ENCODE data around the gene RGN.
A peak's percentile ranks its signal among the peaks of the same experiment; 100 is the strongest.
"Not testable (repeated sequence)": the region's sequence is repeated elsewhere in the genome, so short reads cannot be mapped to it uniquely, and the experiment has no call there.

Gene RGN

DNA sequence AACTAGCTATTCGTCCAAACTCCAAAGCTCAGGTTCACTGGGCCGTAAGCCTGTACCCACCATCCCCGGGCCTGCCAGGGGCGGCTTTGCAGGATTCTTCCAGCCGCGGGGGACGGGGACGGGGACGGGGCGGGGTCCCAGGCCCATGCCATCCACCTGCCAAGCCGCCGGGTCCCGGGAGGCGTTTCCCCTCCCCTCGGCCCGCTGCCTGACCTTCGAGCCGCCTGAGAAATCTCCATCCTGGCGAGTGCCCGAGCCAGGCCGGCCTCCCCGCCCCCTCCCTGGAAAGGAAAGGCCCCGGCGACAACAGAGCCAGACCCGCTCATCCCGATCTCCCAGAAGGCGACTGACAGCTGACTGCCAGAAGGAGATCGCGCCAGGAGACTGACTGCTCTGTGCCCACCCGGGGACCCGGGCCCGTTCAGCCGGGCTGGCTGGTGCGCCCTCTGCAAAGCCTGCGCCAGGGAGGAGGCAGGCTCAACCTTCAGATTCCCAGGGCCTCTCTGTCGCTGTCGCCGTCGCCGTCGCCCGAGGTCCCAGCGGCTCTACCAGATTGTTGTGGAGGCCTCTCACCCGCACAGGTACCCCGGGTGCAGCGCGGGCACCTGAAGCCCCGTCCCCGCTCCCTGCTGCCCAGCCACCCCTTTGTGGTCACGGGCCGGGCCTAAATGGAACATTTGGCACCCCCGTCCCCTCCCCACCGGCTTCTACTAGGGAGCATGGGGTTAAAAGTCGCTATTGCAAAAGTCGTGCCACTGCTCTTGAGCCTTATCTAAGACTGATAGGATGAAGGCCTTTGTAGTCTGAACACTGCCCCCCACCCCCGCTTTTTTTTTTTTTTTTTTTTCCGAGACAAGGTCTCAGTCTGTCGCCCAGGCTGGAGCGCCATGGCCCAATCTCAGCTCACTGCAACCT lies at the start of gene RGN:
RGN (plus strand) TSS at position 315 of the 915 bp plus-strand sequence. CDS start 2,702 bp downstream, outside the sequence.
- peak; percentile 54 for DNase-seq (ENCODE audit: low read depth, low spot score)

DNA sequence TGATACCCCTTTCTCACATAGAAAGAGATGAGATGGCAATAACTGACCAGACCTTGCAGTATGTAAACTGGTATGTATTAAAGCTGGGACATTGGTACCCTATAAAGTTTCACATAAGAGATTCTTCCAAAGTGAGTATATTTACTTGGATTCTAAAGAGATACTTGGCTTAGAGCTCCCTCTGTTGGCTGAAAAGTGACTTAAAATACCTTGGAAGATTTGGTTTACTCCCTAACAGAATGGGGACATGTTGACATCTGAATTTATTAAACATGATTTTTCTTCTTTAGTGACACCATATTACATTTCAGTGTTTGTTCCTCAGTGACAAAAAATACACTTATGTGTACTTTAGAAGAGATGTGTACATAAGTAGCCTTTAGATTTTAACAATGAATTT lies 47.9 kb upstream of the RGN start:
- DNase-seq (ENCODE audit: low read depth, low spot score): no peak

DNA sequence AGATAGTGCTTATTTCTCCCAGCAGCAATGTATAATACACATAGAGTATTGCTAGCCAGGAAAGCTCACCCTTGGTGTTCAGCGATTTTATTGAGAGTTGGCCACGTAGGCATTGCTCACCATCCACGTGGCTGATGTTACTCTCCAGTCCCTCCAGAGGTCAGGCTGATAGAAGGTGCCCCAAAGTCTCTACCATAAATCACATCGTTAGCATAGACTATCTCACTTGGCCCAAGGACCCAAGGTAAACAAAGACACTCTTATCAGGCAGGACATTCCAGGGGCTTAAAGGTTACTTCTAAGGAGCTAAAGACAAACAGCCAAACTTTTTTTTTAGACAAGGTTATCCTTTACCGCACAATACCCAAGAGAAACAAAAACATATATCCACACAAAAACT lies 30.3 kb upstream of the RGN start:
- peak; percentile 44 for DNase-seq (ENCODE audit: low read depth, low spot score)

DNA sequence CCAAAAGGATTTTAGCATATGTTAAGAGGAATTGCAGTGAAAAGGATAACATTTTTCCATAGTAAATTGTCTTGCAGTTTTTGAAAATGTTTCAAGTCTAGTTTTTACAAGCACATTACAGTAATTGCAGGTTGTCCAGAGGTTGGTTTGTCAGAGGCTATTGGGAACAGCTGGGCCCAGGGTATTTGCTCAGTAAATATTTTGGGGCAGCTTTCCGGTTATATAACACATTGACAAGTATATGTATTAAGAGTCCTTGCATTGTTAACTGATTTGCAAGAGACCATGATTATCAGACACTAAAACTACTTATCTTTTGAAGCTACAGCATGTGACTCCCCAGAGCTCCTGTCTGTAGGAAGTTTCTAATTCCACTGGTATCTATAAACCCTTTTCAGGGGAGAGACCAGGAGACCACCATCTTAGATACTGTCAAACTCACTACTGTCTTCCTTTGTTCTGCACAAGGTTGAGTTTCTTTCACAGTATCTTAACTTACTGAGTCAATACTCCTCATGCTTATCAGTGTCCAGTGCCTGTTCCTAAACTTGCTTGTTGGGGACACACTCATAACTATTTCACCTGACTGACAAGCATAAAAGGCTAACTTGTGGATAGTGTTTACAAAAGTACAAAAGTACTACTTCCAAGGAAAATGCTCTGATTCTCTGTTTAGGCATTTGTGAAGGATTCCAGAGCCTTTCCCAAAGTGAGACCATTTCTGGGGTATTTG lies 18.9 kb upstream of the RGN start:
- no peak for DNase-seq (ENCODE audit: low read depth, low spot score)

DNA sequence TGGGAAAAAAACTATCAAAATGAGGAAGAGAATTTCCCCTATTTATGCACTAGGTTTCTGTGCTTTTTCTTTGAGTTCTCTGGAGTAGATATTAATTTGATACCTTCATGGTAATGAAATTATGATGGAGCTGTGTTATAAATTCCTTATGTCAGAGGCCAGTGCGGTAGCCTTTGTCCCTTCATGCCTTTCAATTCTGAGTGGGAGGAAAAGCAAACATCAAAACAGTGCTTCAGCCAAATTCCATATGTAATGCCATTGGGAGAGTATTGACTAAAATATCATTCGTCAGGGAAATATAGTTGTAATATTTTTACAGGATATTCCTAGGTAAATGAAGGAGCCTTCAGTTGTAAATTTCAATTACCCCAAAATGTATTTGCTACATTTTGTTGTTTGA lies 17.5 kb upstream of the RGN start:
- no peak for DNase-seq (ENCODE audit: low read depth, low spot score)

DNA sequence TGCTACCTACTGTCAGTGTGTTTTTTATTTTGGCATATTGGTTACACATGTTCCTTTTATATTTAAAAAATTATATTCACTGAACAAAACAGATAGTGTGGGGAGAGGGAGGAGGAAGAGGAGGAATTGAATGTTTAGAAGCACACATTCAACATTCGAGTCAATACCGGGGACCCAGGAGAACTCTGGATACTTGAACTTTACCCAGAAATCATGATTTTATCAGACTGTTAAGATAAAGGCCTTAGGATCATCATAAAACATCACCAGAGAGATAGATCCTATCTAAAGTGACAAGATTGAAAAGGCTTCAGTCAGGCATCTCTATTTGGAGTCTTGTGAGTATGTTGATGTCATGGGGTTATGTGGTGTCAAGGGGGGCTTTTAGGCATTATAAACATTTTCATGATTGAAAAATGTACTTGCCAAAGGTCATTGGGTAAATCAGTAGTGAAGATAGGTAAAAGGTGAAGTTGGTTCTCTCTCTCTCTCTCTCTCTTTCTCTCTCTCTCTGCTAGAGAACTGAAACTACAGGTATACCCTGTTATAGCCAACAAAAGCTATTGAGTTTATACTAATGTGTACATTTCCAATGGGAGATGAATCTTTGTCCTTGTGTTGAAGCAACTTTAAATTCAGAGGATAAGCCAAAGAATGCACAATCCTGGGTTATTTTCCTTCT lies 16.9 kb upstream of the RGN start:
- no peak for DNase-seq (ENCODE audit: low read depth, low spot score)

DNA sequence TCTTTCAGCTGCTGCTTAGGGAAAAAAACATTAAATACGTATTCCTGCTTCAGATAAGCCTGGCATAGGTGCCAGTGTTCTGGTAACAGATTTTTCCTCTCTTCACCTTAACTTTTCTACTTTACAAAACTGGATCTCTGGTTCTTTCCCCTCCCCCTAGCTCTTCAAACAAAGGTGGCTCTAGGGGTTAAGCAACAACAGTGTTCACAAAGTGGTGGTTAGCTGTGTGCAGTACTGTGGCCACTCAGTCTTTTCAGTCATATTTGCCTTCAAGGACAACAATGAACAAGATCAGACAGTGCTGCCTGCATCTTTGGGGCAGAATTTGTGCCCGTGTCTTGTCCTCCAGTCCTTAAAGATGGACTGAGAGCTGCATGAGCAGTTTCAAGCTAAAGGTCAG lies 15.1 kb upstream of the RGN start:
- no peak for DNase-seq (ENCODE audit: low read depth, low spot score)

DNA sequence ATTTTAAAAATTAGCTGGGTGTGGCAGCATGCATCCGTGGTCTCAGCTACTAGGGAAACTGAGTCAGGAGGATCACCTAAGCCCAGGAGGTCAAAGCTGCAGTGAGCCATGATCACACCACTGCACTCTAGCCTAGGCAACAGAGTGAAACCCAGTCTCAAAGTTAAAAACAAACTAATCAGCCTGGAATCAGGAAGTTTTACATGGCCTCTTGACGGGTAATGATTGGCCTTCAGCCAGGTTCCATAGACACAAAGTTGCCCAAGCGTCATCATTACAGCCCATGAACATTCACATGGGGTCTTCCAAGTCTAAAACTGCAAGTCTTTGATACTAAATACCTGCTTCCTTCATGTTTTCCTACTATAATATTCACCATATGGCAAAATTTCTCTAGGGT lies 10.0 kb upstream of the RGN start:
- DNase-seq (ENCODE audit: low read depth, low spot score): no peak

DNA sequence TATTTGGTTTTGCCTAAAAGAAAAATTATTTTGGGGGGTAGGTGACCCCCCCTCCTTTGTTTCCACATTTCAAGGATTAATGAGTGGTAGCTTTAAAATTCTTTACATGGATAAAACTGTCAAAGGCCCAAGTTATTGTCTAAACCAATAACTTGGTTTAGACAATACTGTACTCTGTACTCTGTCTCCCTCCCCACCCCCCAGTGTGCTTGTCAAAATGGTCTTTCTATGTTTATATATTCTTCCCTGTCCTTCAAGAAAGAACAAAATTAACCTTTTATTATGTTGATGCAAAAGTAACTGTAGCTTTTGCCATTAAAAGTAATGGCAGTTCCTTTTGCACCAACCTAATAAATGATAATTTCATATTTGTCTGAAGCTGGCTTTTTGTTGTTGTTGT lies 9.5 kb upstream of the RGN start:
- no peak for DNase-seq (ENCODE audit: low read depth, low spot score)

DNA sequence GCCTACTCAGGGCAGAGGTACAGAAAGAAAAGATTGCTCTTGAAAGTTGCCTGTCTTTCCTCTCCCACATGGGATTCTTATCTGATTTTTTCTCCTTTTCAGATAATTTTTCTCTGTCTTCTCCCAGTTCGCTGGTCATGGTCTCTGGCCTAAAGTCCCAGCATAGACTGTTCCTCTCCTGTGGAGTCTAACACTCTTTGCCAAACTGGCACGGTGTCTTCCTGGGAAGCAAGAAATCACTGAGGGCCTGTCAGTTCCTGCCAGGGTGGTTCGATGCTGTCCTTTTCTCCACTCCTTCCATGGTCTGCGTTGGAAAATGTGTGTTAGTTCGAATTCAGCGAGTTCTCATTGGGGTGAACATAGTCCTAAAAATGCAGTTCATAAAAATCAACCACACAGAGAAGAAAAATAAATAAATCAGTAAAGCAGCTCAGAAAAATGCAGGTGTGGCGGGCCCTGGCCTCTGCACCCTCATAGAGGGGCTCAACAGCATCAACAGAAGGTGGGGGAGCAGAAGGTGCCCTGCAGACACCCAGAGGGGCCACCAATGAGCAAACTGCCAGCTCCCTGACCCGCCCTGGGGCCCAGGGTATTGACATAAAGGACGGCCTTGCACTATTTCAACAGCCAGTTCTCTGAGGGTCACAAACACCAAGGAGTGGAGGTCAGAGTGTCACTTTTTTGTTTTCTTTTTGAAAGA lies 2.1 kb downstream of the RGN start:
- DNase-seq (ENCODE audit: low read depth, low spot score): no peak

DNA sequence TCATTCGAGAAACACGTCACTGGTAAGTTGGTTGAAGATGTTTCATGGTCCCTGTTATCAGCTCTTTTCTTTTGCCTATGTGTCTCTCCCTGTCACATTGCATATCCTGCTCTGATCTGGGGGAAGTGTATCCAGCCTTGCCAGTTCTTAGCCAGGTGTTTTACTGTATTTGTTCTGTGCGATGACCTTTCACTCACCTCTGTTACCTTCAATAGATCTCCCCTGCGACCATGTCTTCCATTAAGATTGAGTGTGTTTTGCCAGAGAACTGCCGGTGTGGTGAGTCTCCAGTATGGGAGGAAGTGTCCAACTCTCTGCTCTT lies 2.6 kb downstream of the RGN start:
- DNase-seq (ENCODE audit: low read depth, low spot score): no peak

DNA sequence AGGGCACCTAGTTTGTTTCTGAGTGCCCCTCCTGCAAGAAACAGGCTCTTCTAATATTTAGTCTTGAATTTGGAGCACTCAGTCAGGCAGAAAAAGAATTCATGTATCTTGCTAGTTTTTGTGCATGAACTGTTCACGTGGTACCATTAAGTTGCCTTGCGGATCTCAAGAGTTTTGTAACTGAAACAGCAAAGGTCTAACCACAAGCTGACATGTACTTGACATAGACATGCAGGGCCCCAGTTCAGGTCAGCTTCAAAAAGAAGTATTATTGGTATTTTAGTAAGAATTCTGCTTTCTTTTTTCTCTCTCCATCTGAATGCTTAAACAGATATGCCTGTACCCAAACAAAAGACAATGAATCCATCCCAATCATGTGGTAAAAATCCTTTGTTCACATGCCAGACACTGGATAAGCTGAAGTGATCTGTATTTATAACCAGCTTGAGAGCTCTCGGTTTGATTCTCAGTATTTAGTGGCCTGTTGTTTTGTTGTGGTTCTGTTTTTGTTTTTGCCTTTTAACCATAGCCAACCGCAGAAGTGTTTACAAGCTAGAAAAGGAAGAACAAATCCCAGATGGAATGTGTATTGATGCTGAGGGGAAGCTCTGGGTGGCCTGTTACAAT lies 13.0 kb downstream of the RGN start:
- DNase-seq (ENCODE audit: low read depth, low spot score): peak; percentile 36

DNA sequence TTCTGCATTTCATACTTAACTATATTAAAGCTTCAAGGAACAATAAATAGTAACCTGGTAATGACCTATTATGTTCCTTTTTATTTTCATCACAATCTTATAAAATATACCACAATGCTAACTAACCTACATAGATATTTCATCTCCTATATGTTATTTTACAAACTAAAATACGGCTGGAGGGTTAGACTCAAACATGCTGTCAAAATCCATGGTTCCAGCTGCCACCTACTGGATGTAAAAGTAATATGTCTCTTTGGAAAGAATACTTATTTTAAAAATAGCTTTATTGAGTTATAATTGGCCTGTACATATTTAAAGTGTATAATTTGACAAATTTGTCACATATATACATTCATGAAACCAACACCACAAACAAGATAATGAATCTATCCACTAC lies 15.0 kb downstream of the RGN start:
- DNase-seq (ENCODE audit: low read depth, low spot score): no peak

DNA sequence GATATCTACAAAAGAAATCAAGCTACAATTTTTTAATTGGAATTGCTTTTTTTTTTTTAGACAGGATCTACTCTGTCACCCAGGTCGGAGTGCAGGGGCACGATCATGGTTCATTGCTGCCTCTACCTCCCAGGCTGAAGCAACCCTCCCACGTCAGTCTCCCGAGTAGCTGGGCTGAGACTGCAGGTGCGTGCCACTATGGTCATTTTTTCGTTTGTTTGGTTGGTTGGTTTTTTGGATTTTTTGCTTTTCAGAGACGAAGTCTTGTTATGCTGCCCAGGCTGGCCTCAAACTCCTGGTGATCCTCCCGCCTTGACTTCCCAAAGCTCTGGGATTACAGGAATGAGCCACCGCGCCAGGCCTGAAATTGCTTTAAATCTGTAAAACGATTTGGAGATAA lies 15.6 kb downstream of the RGN start:
- no peak for DNase-seq (ENCODE audit: low read depth, low spot score)

DNA sequence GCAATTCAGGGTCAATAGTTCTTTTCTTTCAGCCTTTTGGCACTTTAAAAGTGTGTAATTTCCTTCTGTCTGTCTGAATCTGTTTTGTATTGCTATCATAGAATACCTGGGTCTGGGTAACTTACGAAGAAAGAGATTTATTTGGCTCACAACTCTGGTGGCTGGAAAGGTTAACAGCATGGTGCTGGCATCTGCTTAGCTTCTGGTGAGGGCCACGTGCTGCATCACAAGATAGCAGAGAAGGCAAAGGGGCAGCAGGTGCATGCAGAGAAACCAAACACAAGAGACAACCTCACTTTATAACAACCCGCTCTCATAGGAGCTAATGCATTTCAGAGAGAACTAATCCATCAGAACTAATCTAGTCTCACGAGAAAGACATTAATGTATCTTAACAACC lies 18.8 kb downstream of the RGN start:
- no peak for DNase-seq (ENCODE audit: low read depth, low spot score)

DNA sequence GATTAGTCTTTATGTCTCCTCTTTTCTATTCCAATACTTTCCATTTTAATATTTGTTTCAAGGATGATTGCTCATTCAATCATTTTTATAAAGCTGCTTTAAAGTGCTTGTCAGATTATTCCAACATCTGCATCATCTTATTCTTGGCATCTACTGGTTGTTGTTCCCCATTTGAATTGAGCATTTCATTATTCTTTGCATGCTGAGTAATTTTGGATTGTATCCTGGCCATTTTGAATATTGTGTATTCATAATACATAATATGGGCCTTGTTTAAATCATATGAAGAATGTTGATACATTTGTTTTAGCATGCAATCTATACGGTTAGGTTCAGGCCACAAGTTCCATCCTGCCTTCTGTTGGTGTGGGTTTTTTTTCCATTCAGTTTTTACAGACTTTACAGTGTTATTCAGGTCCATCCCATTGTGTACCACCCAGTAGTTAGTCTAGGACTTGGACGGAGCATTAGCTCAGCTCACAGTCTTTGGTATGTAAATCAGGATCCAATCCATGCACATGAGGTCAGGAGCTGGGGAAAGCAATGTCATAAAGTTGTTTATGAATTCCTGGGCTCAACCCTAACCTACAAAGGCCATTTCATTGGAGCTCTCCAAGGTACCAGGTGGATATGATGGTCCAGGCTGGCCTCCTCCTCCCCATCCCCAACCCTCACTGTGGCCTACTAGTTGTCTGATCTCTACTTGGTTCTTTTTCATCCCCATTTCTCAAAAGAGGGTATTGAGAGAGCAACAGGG lies 20.3 kb downstream of the RGN start:
- DNase-seq (ENCODE audit: low read depth, low spot score): no peak

DNA sequence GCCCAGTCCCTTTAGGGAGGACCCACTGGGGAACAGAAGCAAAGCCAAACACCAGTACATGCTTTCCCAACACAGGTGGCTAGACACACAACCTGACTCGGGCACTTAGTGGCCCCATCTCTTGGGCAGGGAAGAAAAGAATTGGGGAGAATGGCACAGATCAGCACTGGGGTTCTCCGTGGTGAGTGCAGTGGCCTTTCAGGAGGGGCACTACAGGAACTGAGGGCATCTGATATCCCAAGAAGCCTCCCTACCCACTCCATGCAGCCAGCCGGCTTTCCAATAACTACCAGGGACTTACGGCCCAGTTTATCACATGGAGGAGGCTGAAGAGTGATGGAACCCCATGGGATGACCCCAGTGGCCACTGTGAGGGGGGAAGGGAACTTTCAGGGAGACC lies 23.0 kb downstream of the RGN start:
- no peak for DNase-seq (ENCODE audit: low read depth, low spot score)

DNA sequence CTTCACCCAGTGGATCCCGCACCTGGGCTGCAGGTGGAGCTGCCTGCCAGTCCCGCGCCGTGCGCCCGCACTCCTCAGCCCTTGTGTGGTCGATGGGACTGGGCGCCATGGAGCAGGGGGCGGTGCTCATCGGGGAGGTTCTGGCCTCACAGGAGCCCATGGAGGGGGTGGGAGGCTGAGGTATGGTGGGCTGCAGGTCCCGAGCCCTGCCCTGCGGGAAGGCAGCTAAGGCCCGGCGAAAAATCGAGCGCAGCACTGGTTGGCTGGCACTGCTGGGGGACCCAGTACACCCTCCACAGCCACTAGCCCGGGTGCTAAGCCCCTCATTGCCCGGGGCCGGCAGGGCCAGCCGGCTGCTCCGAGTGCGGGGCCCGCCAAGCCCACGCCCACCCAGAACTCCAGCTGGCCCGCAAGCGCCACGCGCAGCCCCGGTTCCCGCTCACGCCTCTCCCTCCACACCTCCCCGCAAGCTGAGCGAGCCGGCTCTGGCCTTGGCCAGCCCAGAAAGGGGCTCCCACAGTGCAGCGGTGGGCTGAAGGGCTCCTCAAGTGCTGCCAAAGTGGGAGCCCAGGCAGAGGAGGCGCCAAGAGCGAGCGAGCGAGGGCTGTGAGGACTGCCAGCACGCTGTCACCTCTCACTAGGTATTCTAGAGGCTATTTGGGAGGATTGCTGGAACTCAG lies 32.8 kb downstream of the RGN start:
- DNase-seq (ENCODE audit: low read depth, low spot score): not testable (repeated sequence)

DNA sequence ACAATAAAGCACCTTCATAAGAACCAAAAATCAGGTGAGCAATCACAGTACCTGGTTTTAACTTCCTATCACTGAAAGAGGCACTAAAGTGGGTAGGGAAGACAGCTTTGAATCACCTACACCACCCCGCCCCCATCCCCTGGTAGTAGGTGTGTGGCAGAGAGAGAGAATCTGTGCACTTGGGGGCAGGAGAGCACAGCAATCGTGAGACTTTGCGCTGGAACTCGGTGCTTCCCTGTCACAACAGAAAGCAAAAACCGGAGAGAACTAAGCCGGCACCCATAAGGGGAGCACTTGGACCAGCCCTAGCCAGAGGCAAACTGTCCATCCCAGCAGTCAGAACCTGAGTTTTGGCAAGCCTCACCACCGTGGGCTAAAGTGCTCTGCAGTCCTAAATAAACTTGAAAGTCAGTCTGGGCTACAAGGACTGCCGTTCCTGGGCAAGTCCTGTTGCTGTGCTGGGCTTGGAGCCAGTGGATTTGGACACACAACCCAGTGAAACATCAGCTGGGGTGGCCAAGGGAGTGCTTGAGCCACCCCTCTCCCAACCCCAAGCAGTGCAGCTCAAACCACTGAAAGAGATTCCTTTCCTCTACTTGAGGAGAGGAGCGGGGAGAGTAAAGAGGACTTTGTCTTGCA lies 34.2 kb downstream of the RGN start:
- peak; percentile 57 for DNase-seq (ENCODE audit: low read depth, low spot score)
